Hepatocyte (in vitro differentiated cells): Measurements from ENCODE around the gene MRPL24.

Source experiments
- CTCF ChIP-seq: fragments of 200-600 bp; sonication (generic); IDR thresholded peaks from 2 replicates; pipeline ENCODE4 v1.5.1; 2016; ENCODE audit warnings: antibody characterized with exemption, mild to moderate bottlenecking; ENCODE audit not compliant: poor library complexity
- EZH2 ChIP-seq: fragments of 200-600 bp; sonication (generic); IDR thresholded peaks from 2 replicates; pipeline ENCODE4 v1.6.1; 2016; ENCODE audit warnings: antibody characterized with exemption, mild to moderate bottlenecking, borderline replicate concordance
- EZH2phosphoT487 ChIP-seq: fragments of 200-600 bp; sonication (generic); IDR thresholded peaks from one replicate; pipeline ENCODE4 v1.6.1; 2018; ENCODE audit warnings: antibody characterized with exemption, mild to moderate bottlenecking, low read depth, moderate library complexity; ENCODE audit not compliant: unreplicated experiment, severe bottlenecking

GRCh38 chr1:156775799-156776198 is 34.9 kb upstream of the MRPL24 start:
- TF ChIP-seq CTCF, result no peak
- TF ChIP-seq EZH2phosphoT487, result no peak
- no peak for TF ChIP-seq EZH2
